Adipose tissue (tissue), 3 donors: ENCODE measurements around the gene PCSK2. TPM values are rescaled to one million over a fixed set of nuclear protein-coding genes. Genes with fewer than 3 reads are reported as not detected.

ENCODE experiments used
- H3K27ac ChIP-seq: one replicate; pipeline ENCODE4 v1.5.1; 2013; ENCODE audit warnings: low read depth, low read length
- WGBS, 3 donors: extraction: QIAGEN DNeasy Blood & Tissue Kit; methylation state at CpG; one replicate each; pipeline ENCODE4 v1.1.7; 2013; 5-methylcytosine and 5-hydroxymethylcytosine counted together
- polyA plus RNA-seq, 3 donors: library from polyadenylated mRNA; stranded (reverse); fragments of 200-250 nt; gene quantifications; one replicate each; pipeline ENCODE4 v1.2.3, GENCODE V29; 2013
- donor health status: healthy with polysubstance abuse.
- donor health status: Bipolar disorder and iron deficiency.
- donor health status: healthy.

Gene PCSK2
- polyA plus RNA-seq, 3 donors, result 0.04 to 4.2 (median 0.45) TPM

DNA sequence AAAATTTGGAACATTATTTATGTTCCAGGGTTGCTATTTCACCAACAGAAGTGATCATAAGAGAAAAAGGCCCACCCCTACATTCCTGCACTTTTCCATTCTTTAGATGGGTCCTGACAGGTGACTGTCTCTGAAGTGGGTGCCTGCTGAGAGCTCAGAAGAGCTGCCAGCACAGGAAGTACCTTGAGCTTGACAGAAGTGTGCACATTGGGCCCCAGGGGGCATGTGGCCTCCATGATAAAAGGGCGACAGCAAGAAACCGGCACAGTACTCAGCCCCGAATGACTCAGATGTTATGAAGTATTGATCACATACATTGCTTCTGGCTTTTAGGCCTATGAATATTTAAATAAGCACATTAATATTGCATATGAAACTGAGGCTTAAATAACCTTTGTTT is 150.4 kb downstream of the PCSK2 start:
- H3K27ac ChIP-seq, result no peak overlapping the region
- 72 to 79% (median 73%) methylated on average over 3 of the region's 3 CpGs for WGBS, 3 donors

DNA sequence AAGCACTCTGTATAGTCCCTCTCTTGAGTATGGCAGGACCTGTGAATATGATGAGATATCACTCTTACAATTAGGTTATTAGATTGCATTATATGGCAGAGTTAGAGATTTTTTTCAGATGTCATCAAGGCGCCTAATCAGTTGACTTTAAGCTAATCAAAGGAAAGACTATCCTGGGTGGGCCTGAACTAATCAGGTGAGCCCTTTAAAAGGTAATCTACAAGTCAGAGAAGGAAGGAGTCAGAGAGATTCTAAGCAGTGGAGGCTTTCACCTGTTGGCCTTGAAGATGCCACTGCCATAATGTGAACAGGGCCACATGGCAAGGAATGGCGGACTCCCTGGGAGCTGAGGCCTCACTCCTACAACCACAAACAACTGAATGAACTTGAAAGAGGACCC is 152.8 kb downstream of the PCSK2 start:
- 84 to 92% (median 89%) methylated on average over 2 of the region's 2 CpGs for WGBS, 3 donors
- H3K27ac ChIP-seq, result no peak overlapping the region

DNA sequence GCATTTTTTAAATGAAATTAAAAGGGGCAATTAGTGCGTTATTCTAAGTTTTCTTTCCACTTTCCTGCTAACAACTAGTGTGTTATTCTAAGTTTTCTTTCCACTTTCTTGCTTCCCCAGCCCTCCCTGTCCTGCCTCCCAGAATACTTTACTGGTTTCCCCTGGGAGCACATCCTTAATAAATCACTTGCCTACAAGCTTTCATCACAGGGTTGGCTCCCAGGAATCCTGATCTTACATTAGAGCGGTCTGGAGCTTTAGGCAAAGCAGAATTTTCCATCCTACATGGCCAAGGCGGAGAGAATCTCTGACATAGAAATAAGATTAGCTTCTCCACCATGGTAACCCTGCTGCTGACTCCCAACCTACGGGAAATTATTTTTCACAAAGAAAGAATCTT is 154.0 kb downstream of the PCSK2 start:
- 49 to 65% (median 63%) methylated on average over 4 of the region's 4 CpGs for WGBS, 3 donors
- no peak overlapping the region for H3K27ac ChIP-seq

GRCh38 chr20:17381724-17382123 is 154.9 kb downstream of the PCSK2 start:
- H3K27ac ChIP-seq, result no peak overlapping the region
- 48 to 81% (median 79%) methylated on average over 4 of the region's 4 CpGs for WGBS, 3 donors

DNA sequence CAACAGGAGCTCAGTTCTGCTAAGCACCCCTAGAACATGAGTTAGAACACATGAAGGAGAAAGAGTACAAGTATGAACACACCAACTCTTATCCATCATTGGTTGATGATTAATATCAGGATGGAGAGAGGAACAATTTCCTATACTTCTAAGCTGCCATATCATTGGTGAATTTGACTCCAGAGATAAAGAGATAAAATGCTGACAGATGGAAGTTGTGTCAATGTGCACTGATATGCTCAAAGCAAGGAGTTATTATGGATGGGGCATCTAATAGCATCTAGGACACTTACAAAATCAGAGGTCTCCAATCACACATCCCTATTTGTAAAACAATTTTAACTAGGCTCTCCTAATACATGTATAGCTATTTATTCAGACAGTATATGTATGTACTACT is 159.0 kb downstream of the PCSK2 start:
- H3K27ac ChIP-seq, result no peak overlapping the region

DNA sequence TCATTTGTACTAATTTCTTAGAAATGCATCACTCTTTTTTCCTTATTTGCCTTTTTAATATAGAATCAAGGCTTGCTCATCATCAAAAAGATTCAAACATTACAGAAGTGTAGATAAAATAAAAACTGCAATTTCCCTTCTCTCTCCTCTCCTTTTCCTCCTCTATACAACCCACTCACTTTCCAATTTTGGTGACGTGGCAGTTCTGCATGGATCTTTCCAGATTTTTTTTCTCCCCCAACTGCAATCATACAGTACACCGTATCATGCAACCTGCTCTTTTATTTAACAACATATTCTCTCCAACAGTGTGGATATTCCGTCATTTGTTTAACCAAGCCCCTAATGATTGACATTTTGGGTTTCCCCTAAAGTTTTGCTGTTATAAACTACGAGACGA is 163.8 kb downstream of the PCSK2 start:
- 64 to 76% (median 75%) methylated on average over 5 of the region's 5 CpGs for WGBS, 3 donors
- no peak overlapping the region for H3K27ac ChIP-seq

- 67 to 83% (median 78%) methylated on average over 2 of the region's 2 CpGs for WGBS, 3 donors
- H3K27ac ChIP-seq, result no peak overlapping the region
These were observed 164.4 kb downstream of the PCSK2 start for GRCh38 chr20:17391127-17391771.

- no peak overlapping the region for H3K27ac ChIP-seq
- 61 to 69% (median 65%) methylated on average over 5 of the region's 5 CpGs for WGBS, 3 donors
These were observed 167.6 kb downstream of the PCSK2 start for GRCh38 chr20:17394411-17394810.

DNA sequence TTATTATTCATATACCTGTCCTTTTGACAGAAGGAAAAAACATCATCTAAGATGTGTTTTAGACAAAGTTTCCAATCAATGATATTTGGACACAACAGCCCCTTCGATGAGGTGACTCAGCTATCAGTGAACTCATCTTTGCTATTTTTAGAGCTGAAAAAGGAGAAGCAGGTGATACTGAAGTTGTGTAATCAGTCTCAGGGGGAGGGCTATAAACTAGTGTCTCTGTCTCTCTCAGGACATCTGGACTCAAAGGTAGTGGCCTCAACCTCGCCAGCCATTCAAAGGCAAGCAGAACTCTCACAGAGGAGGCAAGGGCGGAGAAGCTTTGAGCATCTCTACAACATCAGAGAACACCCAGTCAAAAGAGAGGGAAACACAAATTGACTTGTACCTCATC is 168.9 kb downstream of the PCSK2 start:
- H3K27ac ChIP-seq, result no peak overlapping the region
- WGBS, 3 donors, result 67 to 73% (median 73%) methylated on average over 3 of the region's 3 CpGs

GRCh38 chr20:17399303-17399985 is 172.6 kb downstream of the PCSK2 start:
- 23 to 40% (median 34%) methylated on average over 7 of the region's 7 CpGs for WGBS, 3 donors

GRCh38 chr20:17403461-17403860 is 176.6 kb downstream of the PCSK2 start:
- no peak overlapping the region for H3K27ac ChIP-seq
- WGBS, 3 donors, result 24 to 77% (median 74%) methylated on average over 4 of the region's 4 CpGs

More at GRCh38 chr20:17399303-17399985, 172.6 kb downstream of the PCSK2 start:
- no peak overlapping the region for H3K27ac ChIP-seq

GRCh38 chr20:17406051-17406590 is 179.3 kb downstream of the PCSK2 start:
- 33 to 80% (median 74%) methylated on average over 3 of the region's 3 CpGs for WGBS, 3 donors
- no peak overlapping the region for H3K27ac ChIP-seq

DNA sequence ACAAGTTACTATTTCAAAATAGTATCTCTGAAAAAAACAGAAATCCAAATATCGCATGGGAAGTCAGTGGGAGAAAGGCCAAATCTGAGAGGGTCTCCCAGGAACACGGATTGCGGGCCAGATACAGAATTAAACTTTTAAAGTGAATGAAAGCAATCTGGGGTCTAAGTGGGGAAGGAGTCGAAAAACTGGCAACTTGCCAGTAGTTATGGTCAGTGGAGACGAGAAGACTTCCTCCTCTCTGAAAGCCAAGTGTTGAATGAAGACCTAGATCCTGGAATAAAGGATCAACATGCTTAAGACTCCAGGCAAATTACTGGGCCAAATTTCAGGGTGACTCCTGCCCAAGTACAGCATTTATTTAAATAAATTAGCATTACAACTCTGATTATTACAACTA is 180.7 kb downstream of the PCSK2 start:
- H3K27ac ChIP-seq, result no peak overlapping the region
- WGBS, 3 donors, result 46 to 62% (median 49%) methylated on average over 5 of the region's 5 CpGs

GRCh38 chr20:17417225-17417624 is 190.4 kb downstream of the PCSK2 start:
- H3K27ac ChIP-seq, result no peak overlapping the region
- 87 to 90% (median 90%) methylated on average over 3 of the region's 3 CpGs for WGBS, 3 donors

DNA sequence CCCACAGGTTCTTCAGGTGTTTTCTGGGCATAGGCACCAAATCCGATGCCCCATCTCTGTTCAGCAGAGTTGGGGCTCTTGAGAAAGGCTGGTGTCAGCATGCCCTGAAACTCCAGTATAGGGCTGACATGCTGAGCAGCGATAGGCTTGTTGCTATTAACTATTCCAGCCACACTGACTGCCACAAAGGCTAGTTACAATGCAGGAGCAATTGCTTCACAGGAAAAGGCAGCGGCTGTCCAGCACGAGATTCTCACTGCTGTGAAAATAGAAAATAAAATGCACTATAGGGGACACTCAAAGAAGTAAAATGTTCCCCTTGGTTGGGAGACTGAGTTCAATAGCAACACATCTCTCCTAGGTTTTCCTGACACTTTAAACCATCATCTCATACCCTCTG is 191.9 kb downstream of the PCSK2 start:
- WGBS, 3 donors, result 48 to 55% (median 50%) methylated on average over 4 of the region's 4 CpGs
- H3K27ac ChIP-seq, result no peak overlapping the region

DNA sequence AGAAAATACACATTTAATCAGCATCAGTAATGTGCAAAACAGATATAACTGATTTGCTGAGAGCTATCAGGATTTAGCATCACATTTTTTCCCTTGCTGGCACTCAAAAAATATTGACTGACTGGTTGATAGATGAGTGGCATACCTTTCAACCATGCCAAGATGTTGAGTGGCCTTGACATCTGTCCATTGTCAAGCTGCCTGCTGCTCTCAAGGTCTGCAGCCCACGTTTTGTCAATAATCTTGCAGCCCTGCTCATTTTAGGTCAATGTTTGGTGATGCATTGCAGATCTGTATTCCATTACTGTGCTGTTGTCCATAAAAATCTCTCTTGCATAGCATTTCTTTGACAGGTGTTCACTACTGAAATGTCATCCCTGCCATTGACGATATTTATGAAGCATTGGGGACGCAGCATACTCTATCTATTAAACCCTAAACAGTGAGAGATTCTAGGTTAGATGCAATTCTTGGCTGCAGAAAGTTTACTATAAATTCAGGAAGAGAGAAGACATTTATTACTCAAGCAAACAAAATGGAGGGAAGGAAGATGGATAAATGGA is 192.7 kb downstream of the PCSK2 start:
- H3K27ac ChIP-seq, result no peak overlapping the region
- 35 to 50% (median 40%) methylated on average over 3 of the region's 3 CpGs for WGBS, 3 donors

DNA sequence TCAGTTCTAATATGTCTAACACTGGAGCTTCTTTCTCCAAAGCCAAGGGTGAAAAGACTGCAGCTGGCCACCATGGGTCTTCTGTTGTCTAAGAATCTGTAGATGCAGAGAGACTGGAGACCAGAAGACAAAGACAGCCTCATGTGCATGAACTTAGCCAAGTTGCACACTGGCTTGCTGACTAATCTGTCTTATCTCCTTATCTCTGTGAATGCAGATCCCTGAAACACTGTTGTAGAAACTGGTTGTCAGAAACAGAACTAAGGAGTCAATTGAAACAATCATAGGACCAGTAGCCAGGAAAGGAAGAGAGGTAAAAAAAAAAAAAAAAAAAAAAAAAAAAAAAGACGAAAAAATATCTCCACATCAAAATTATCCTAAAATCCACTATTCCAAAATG is 194.7 kb downstream of the PCSK2 start:
- no peak overlapping the region for H3K27ac ChIP-seq
- WGBS, 3 donors, result 38 to 100% (median 69%) methylated on average over 1 of the region's 1 CpG

DNA sequence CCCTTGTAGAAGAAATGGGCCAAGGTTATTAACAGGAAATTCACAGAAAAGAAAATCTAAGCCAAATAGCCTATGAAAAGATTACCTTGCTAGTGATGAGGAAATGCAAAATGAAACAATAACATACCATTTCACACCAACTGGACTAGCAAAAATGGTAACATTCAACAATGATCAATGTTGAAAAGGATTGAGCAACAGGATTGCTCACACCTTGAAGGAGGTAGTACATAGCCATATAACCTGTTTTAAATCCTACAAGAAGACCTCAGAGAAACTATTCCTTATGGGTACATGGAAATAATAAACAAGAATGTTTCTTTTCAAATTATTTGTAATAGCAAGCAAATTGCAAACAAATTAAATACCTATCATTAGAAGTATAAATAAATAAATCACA is 196.9 kb downstream of the PCSK2 start:
- no peak overlapping the region for H3K27ac ChIP-seq

DNA sequence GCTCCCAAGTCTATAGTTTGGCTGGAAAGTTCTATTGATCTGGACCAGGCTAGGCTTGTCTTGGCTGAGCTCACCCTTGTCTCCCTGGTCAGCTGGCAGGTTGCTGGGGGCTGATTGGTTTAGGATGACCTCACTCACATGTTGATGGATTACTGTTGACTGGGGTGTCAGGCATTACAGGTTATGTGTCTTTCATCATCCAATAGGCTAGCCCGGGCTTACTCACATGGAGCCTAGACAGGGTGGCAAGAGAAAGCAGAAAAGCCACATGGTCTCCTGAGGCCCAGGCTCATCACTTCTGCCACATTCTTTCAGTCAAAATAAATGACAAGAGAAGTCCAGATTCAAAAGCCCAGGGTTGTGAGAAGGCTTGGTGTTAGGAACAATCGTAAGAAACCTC is 200.8 kb downstream of the PCSK2 start:
- WGBS, 3 donors, result 70 to 84% (median 75%) methylated on average over 2 of the region's 2 CpGs
- no peak overlapping the region for H3K27ac ChIP-seq
